GM13977 (cell line): Measurements from ENCODE around the gene FBXL7.

Experiments
- DNase-seq: peaks from one replicate; pipeline ENCODE4 v3.0.0; 2012; ENCODE audit warnings: low spot score
- CTCF ChIP-seq: IDR thresholded peaks from 2 replicates; pipeline ENCODE4 v1.5.1; 2012; ENCODE audit warnings: mild to moderate bottlenecking, control low read depth; ENCODE audit not compliant: insufficient read depth; ENCODE audit errors: extremely low read depth, missing control alignments
- in situ Hi-C: fragments of 300-500 bp; cut with MboI; formaldehyde crosslinking; loops from one replicate; pipeline ENCODE4 v1.12.0; 2022; ENCODE audit warnings: low sequenced_read_pairs, low pct_unique_long_range_greater_than_20kb, mixed read lengths, inconsistent platforms; ENCODE audit not compliant: unreplicated experiment

FBXL7 gene

GRCh38 chr5:15597804-15598203 is 97.8 kb downstream of the FBXL7 start:
- no peak for TF ChIP-seq CTCF
- in situ Hi-C loops, result no loop called here

GRCh38 chr5:15598294-15598902 is 98.4 kb downstream of the FBXL7 start:
- DNase-seq, result no peak
- TF ChIP-seq CTCF, result peak; percentile 63
- in situ Hi-C loops, result no loop called here

More at GRCh38 chr5:15597804-15598203, 97.8 kb downstream of the FBXL7 start:
- DNase-seq, result no peak

- in situ Hi-C loops, result no loop called here
- no peak for DNase-seq
- no peak for TF ChIP-seq CTCF
Measured at GRCh38 chr5:15600035-15600434, 100.1 kb downstream of the FBXL7 start.

GRCh38 chr5:15601274-15601673 is 101.3 kb downstream of the FBXL7 start:
- in situ Hi-C loops, result no loop called here
- no peak for TF ChIP-seq CTCF
- DNase-seq, result no peak

- no peak for DNase-seq
- TF ChIP-seq CTCF, result no peak
- in situ Hi-C loops, result no loop called here
Measured at GRCh38 chr5:15601853-15602252, 101.9 kb downstream of the FBXL7 start.

- TF ChIP-seq CTCF, result no peak
- DNase-seq, result no peak
- in situ Hi-C loops, result no loop called here
Measured at GRCh38 chr5:15604986-15605385, 105.0 kb downstream of the FBXL7 start.
